ENCODE measurements around the gene GFOD2.
"Not testable (repeated sequence)": the region's sequence is repeated elsewhere in the genome, so short reads cannot be mapped to it uniquely, and the experiment has no call there.

GFOD2 gene

DNA sequence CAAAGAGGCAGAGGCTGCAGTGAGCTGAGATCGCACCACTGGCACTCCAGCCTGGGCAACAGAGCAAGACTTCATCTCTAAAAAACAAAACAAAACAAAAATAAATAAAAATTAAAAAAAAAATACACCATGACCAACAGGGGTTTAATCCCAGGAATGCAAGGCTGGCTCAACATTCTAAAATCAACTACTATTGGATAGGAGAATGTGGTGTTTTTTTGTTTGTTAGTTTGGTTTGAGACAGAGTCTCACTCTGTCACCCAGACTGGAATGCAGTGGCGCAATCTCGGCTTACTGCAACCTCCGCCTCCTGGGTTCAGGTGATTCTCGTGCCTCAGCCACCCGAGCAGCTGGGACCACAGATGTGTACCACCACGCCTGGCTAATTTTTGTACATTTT is 19.9 kb downstream of the GFOD2 start:
- DNase-seq = no peak

GRCh38 chr16:67697422-67698185 is 21.5 kb downstream of the GFOD2 start:
- no peak for DNase-seq

- no peak for DNase-seq
These were observed 24.5 kb downstream of the GFOD2 start for GRCh38 chr16:67694611-67695010.

DNA sequence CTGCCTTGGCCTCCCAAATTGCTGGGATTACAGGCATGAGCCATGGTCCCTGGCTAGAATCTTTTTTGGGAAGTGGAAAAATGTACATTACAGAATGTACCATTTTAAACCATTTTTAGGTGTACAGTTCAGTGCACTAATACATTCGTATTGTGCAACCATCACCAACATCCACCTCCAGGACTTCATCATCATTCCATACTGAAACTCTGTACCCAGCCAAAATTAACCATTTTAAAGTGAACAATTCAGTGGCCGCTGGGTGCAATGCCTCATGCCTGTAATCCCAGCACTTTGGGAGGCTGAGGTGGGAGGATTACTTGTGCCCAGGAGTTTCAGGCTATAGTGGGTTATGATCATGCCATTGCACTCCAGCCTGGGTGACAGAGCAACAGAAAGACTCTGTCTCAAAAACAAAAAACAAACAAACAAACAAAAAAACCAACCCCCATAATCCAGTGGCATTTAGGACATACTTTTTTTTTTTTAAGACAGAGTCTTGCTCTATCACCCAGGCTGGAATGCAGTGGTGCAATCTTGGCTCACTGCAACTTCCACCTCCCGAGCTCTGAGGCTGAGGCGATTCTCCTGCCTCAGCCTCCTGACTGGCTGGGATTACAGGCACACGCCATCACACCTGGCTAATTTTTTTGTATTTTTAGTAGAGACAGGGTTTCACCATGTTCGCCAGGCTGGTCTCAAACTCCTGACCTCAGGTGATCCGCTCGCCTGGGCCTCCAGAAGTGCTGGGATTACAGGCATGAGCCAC is 25.4 kb downstream of the GFOD2 start:
- DNase-seq = not testable (repeated sequence)

- DNase-seq = no peak
These were observed 33.6 kb downstream of the GFOD2 start for GRCh38 chr16:67685388-67686112.

DNA sequence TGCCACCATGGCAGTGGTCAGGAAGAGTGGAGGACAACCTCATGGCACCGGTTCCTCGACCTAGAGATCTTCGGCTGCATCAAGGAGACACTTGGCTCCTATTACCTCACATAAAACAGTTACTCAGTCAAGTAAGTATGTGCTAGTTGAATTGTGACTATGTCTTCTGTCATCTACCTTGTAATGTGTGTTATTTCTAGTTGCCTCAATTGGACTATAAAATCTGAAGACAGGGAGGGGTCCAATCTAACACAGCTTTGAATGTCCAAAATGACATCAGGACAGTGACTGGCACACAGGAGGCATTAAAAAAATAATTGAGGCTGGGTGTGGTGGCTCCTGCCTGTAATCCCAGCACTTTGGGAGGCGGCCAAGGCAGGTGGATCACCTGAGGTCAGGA is 35.3 kb downstream of the GFOD2 start:
- no peak for DNase-seq

GRCh38 chr16:67679935-67680897 is 38.9 kb downstream of the GFOD2 start:
- DNase-seq = no peak

- DNase-seq = no peak
These were observed 40.6 kb downstream of the GFOD2 start for GRCh38 chr16:67678354-67679023.

GRCh38 chr16:67677712-67678111 is 41.4 kb downstream of the GFOD2 start:
- no peak for DNase-seq

- DNase-seq = no peak
These were observed 42.2 kb downstream of the GFOD2 start for GRCh38 chr16:67676939-67677338.

DNA sequence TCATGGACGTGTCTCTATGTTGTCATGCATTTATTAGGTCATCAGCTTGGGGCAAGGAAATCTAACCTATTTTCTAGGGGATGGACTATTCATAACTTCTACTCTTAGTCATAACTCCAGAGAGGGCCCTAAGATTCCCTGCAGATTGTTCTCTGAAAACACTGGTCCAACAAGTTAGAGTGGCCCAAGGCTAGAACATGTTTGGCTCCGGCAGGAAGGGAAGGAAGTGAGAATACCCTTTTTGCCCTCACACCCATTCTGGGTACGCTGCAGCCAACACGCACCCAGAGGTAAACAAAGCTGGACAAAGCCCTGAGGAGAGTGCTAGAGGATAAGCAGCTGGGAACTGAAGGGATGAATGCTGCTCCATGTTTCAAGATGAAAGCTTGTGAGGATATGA is 42.6 kb downstream of the GFOD2 start:
- DNase-seq = no peak

DNA sequence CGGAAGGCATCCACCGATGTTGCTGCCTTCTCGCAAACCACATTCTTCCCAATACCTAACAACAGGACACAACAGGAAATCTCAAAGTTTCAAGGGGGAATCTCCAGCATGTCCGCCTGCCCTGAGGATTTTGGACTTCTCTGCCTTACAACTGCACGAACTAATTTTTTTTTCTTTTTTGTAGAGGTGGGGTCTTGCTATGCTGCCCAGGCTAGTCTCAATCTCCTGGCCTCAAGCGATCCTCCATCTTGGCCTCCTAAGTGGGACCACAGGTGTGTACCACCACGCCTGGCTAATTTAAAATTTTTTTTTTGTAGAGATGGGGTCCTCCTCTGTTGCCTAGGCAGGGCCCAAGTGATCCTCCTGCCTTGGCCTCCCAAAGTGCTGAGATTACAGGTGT is 43.1 kb downstream of the GFOD2 start:
- DNase-seq = no peak

DNA sequence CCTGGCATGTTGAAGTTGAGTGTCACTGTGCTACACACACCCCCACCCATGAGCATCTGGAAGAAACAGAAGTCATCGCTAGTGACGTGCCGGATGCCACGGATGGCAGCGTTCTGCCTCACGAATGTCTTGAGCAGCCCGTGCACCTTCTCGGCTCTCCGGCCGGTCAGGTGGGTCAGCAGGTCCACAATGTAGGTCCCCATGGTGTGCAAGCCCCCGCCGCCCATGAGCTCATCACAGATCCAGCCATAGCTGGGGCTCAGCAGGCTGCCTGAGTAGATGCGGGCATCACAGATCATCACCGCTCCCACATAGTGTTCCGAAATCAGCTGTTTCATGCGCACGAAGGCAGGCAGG is 43.6 kb downstream of the GFOD2 start:
- DNase-seq = no peak

- no peak for DNase-seq
These were observed 44.1 kb downstream of the GFOD2 start for GRCh38 chr16:67674851-67675578.

- no peak for DNase-seq
These were observed 45.2 kb downstream of the GFOD2 start for GRCh38 chr16:67673712-67674580.

GRCh38 chr16:67672739-67673662 is 46.1 kb downstream of the GFOD2 start:
- peak; percentile 56 for DNase-seq

- no peak for DNase-seq
These were observed 46.8 kb downstream of the GFOD2 start for GRCh38 chr16:67672306-67672705.

GRCh38 chr16:67669499-67670101 is 49.5 kb downstream of the GFOD2 start:
- DNase-seq = no peak
